OCI-LY1 (cell line): ENCODE data around the gene MICOS13.
"Not testable (repeated sequence)": the region's sequence is repeated elsewhere in the genome, so short reads cannot be mapped to it uniquely, and the experiment has no call there.

Experiments used
- H2AFZ ChIP-seq: fragments of 200-600 bp; sonication (generic), shearing (Covaris generic); 2 replicates; pipeline ENCODE4 v1.6.0; 2014; ENCODE audit warnings: antibody characterized with exemption, mild to moderate bottlenecking, low read length
- H3F3A ChIP-seq: fragments of 200-600 bp; sonication (generic), shearing (Covaris generic); 2 replicates; pipeline ENCODE4 v1.6.0; 2014; ENCODE audit warnings: mild to moderate bottlenecking, antibody characterized with exemption, low read length, moderate library complexity; ENCODE audit not compliant: insufficient read depth
- H3K27ac ChIP-seq: fragments of 200-600 bp; sonication (generic); 2 replicates; pipeline ENCODE4 v1.5.1; 2014; ENCODE audit warnings: low read length, mixed run types, mild to moderate bottlenecking, low read depth; ENCODE audit not compliant: poor library complexity, severe bottlenecking
- H3K27me3 ChIP-seq: fragments of 200-600 bp; sonication (generic); 2 replicates; pipeline ENCODE4 v1.6.0; 2014; ENCODE audit warnings: antibody characterized with exemption, mild to moderate bottlenecking, low read length, moderate library complexity; ENCODE audit not compliant: insufficient read depth
- H3K36me3 ChIP-seq: fragments of 200-600 bp; sonication (generic); 2 replicates; pipeline ENCODE4 v1.6.1; 2014; ENCODE audit warnings: mild to moderate bottlenecking, antibody characterized with exemption, low read length, moderate library complexity, mixed read lengths; ENCODE audit not compliant: insufficient read depth
- H3K4me1 ChIP-seq: fragments of 200-600 bp; sonication (generic); 2 replicates; pipeline ENCODE4 v1.5.1; 2014; ENCODE audit warnings: mild to moderate bottlenecking, low read length, moderate library complexity; ENCODE audit not compliant: insufficient read depth, severe bottlenecking
- H3K4me2 ChIP-seq: fragments of 200-600 bp; sonication (generic), shearing (Covaris generic); 2 replicates; pipeline ENCODE4 v1.6.1; 2014; ENCODE audit warnings: low read length
- H3K4me3 ChIP-seq: fragments of 200-600 bp; sonication (generic); 2 replicates; pipeline ENCODE4 v1.5.1; 2014; ENCODE audit warnings: low read length, low read depth, mild to moderate bottlenecking, mixed read lengths; ENCODE audit not compliant: poor library complexity, severe bottlenecking
- H3K79me2 ChIP-seq: fragments of 200-600 bp; shearing (Covaris generic); 2 replicates; pipeline ENCODE4 v1.6.1; 2016; ENCODE audit warnings: mixed run types, low read length, mixed read lengths; ENCODE audit not compliant: insufficient read depth
- H3K9ac ChIP-seq: fragments of 200-600 bp; sonication (generic), shearing (Covaris generic); 2 replicates; pipeline ENCODE4 v1.6.1; 2014; ENCODE audit warnings: mild to moderate bottlenecking, low read length, mixed read lengths
- H3K9me2 ChIP-seq: fragments of 200-600 bp; sonication (generic), shearing (Covaris generic); 2 replicates; pipeline ENCODE4 v1.6.1; 2014; ENCODE audit warnings: low read depth, mild to moderate bottlenecking, low read length, mixed read lengths
- H3K9me3 ChIP-seq: fragments of 200-600 bp; shearing (Covaris generic); 2 replicates; pipeline ENCODE4 v1.6.1; 2014; ENCODE audit warnings: low read length, mixed read lengths
- H4K20me1 ChIP-seq: fragments of 200-600 bp; sonication (generic), shearing (Covaris generic); 2 replicates; pipeline ENCODE4 v1.6.0; 2016; ENCODE audit warnings: mild to moderate bottlenecking, low read length; ENCODE audit not compliant: insufficient read depth
- CTCF ChIP-seq: fragments of 200-600 bp; sonication (generic), shearing (Covaris generic); IDR thresholded peaks from 2 replicates; pipeline ENCODE4 v1.5.1; 2017; ENCODE audit warnings: mild to moderate bottlenecking, antibody characterized with exemption, low read length, moderate library complexity, mixed read lengths
- EZH2 ChIP-seq: fragments of 200-600 bp; sonication (generic), shearing (Covaris generic); IDR thresholded peaks from 2 replicates; pipeline ENCODE4 v1.8.0; 2017; ENCODE audit warnings: borderline replicate concordance, mixed run types, mild to moderate bottlenecking, antibody characterized with exemption, low read length, moderate library complexity, mixed read lengths

MICOS13 gene

GRCh38 chr19:5706876-5707573 lies 26.7 kb upstream of the MICOS13 start:
- H3K36me3 ChIP-seq, result peaks cover 87% of the 10 kb centered on the region
- TF ChIP-seq CTCF (no peak), EZH2 (no peak)
- H3F3A ChIP-seq, result no peaks in the 10 kb centered on the region
- H3K27ac ChIP-seq, result no peak overlapping the region
- no peaks in the 10 kb centered on the region for H3K9me2 ChIP-seq
- H2AFZ ChIP-seq, result no peak overlapping the region
- no peak overlapping the region for H3K4me3 ChIP-seq
- no peaks in the 10 kb centered on the region for H3K4me1 ChIP-seq
- no peaks in the 10 kb centered on the region for H4K20me1 ChIP-seq
- no peak overlapping the region for H3K4me2 ChIP-seq
- no peaks in the 10 kb centered on the region for H3K9me3 ChIP-seq
- no peaks in the 10 kb centered on the region for H3K79me2 ChIP-seq
- no peaks in the 10 kb centered on the region for H3K27me3 ChIP-seq
- no peak overlapping the region for H3K9ac ChIP-seq

- H3K9me2 ChIP-seq, result no peaks in the 10 kb centered on the region
- H3K36me3 ChIP-seq, result peaks cover 83% of the 10 kb centered on the region
- H3K9ac ChIP-seq, result no peak overlapping the region
- no peaks in the 10 kb centered on the region for H3K27me3 ChIP-seq
- no peak for TF ChIP-seq CTCF
- no peak overlapping the region for H2AFZ ChIP-seq
- no peaks in the 10 kb centered on the region for H4K20me1 ChIP-seq
- H3F3A ChIP-seq, result no peaks in the 10 kb centered on the region
- H3K79me2 ChIP-seq, result no peaks in the 10 kb centered on the region
- no peak overlapping the region for H3K27ac ChIP-seq
- no peak overlapping the region for H3K4me2 ChIP-seq
- no peaks in the 10 kb centered on the region for H3K4me1 ChIP-seq
- no peaks in the 10 kb centered on the region for H3K9me3 ChIP-seq
- no peak overlapping the region for H3K4me3 ChIP-seq
Measured at GRCh38 chr19:5705552-5705951, 25.2 kb upstream of the MICOS13 start.

- H4K20me1 ChIP-seq, result no peaks in the 10 kb centered on the region
- no peaks in the 10 kb centered on the region for H3K27me3 ChIP-seq
- TF ChIP-seq CTCF, result no peak
- no peak for TF ChIP-seq EZH2
- H3F3A ChIP-seq, result no peaks in the 10 kb centered on the region
- no peak overlapping the region for H3K4me3 ChIP-seq
- H3K36me3 ChIP-seq, result peaks cover 82% of the 10 kb centered on the region
- H3K9ac ChIP-seq, result no peak overlapping the region
- no peaks in the 10 kb centered on the region for H3K9me3 ChIP-seq
- no peak overlapping the region for H3K27ac ChIP-seq
- no peak overlapping the region for H2AFZ ChIP-seq
- H3K4me1 ChIP-seq, result peaks cover 6% of the 10 kb centered on the region
- H3K4me2 ChIP-seq, result no peak overlapping the region
- no peaks in the 10 kb centered on the region for H3K79me2 ChIP-seq
- H3K9me2 ChIP-seq, result no peaks in the 10 kb centered on the region
Measured at GRCh38 chr19:5703819-5704818, 23.8 kb upstream of the MICOS13 start.

GRCh38 chr19:5702053-5702410 lies 21.7 kb upstream of the MICOS13 start:
- not testable (repeated sequence) for H3K4me2 ChIP-seq, H3K27me3 ChIP-seq, H3F3A ChIP-seq, H3K27ac ChIP-seq, H3K9me3 ChIP-seq, H3K79me2 ChIP-seq, H3K9ac ChIP-seq, H3K9me2 ChIP-seq, H2AFZ ChIP-seq, H3K4me3 ChIP-seq, H4K20me1 ChIP-seq
- peaks cover 79% of the 10 kb centered on the region for H3K36me3 ChIP-seq
- peaks cover 13% of the 10 kb centered on the region for H3K4me1 ChIP-seq
